B cell (primary cell): ENCODE data around the gene TRRAP.

Experiments
- EZH2 ChIP-seq: IDR thresholded peaks from 2 replicates; pipeline ENCODE4 v1.6.1; 2012; ENCODE audit warnings: borderline replicate concordance, low read depth, mild to moderate bottlenecking, moderate library complexity, low read length; ENCODE audit not compliant: insufficient read depth, poor library complexity, severe bottlenecking
- TF ChIP-seq, protein P1 (sequence below): fragments of 200-600 bp; IDR thresholded peaks from one replicate; pipeline ENCODE4 v1.8.0; 2022; ENCODE audit warnings: antibody characterized with exemption, mild to moderate bottlenecking

DNA sequence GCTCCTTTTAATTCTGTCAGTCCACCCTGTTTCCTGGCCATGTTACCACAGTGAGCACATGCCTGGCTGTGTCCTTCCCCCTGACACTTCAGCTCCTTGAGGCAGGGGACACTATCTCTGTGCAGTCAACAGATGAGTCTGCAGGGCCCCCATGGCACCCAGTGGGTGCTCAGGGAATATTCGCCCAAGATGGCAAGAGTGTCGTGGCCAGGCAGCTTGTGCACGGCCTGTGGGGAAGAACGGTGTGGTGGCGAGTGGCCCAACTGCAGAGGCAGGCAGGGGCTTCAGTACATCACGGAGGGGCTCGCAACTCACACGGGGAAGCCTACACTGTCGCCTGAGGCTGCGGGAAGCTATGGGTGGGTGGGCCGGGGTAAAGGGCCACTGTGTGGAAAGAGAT lies 91.1 kb downstream of the TRRAP start:
- TF ChIP-seq, protein P1, sequence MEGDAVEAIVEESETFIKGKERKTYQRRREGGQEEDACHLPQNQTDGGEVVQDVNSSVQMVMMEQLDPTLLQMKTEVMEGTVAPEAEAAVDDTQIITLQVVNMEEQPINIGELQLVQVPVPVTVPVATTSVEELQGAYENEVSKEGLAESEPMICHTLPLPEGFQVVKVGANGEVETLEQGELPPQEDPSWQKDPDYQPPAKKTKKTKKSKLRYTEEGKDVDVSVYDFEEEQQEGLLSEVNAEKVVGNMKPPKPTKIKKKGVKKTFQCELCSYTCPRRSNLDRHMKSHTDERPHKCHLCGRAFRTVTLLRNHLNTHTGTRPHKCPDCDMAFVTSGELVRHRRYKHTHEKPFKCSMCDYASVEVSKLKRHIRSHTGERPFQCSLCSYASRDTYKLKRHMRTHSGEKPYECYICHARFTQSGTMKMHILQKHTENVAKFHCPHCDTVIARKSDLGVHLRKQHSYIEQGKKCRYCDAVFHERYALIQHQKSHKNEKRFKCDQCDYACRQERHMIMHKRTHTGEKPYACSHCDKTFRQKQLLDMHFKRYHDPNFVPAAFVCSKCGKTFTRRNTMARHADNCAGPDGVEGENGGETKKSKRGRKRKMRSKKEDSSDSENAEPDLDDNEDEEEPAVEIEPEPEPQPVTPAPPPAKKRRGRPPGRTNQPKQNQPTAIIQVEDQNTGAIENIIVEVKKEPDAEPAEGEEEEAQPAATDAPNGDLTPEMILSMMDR = no peak
- no peak for TF ChIP-seq EZH2
